Activated CD4-positive, alpha-beta T cell treated with anti-CD3 and anti-CD28 coated beads, Interleukin-2, amount 50 U/mL, for 1 hour (primary cell): ENCODE data around the gene HLA-B.
"Not testable (repeated sequence)": the region's sequence is repeated elsewhere in the genome, so short reads cannot be mapped to it uniquely, and the experiment has no call there.

Experiments used
- DNase-seq: peaks from one replicate; pipeline ENCODE4 v3.0.0-alpha.2; 2020

The HLA-B gene

DNA sequence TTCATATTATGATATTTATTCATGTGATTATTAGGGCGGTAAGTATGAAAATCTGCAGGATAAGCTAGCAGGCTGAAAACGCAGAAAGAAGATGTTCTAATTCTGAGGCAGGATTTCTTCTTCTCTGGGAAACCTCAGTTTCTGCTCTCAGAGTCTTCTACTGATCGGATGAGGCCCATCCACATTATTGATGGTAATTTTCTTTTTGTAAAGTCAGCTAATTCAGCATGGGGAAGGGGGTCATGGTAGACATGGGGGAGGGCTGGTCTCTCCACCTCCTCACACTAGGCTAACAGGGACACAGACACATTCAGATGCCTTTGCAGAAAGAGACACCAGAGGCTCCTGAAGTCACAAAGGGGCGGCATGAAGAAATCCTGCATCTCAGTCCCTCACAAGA lies 24.7 kb upstream of the HLA-B start:
- DNase-seq = no peak

GRCh38 chr6:31379850-31380249 lies 22.9 kb upstream of the HLA-B start:
- DNase-seq = no peak

DNA sequence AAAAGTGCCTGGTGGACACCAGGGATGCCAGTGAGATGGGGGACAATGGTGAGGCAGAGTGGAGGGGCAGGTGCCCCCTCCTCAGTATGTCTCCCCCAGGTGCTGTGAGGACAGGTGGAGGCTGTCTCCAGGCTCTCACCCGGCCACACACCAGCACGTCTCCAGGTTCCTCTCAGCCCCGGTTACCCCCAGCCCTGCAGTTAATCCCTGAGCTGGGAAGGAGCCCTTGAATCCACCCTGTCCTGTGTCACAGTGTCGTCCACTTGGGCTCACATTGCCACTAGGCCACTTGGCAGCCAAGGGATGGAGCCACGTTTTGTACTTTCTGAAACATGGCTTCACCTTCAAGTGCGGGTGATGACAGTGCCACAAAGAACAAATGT lies 21.7 kb upstream of the HLA-B start:
- no peak for DNase-seq

GRCh38 chr6:31378062-31378720 lies 21.2 kb upstream of the HLA-B start:
- no peak for DNase-seq

GRCh38 chr6:31377029-31377428 lies 20.1 kb upstream of the HLA-B start:
- DNase-seq = no peak

GRCh38 chr6:31375699-31376098 lies 18.7 kb upstream of the HLA-B start:
- no peak for DNase-seq

GRCh38 chr6:31374118-31374517 lies 17.1 kb upstream of the HLA-B start:
- DNase-seq = not testable (repeated sequence)

DNA sequence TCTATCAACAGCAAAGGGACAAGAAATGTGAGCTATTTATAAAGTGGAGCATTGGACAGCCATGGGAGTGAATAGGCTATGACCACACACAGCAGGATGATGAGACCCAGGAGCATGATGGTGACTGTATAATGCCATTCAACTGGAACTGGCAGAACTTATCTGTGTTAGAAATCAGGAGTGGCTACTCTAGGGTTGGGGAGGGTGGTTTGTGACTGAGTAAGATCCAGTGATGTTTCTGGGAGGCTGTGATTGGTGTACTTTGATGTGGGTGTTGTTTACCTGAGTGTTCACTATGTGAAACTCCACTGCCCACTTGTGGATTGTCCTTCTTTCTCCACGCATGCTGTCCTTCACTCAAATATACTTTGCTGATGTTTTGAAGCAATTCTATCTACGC lies 11.5 kb upstream of the HLA-B start:
- DNase-seq = no peak

- DNase-seq = peak; percentile 92
Measured at GRCh38 chr6:31366693-31367470, 9.9 kb upstream of the HLA-B start.

- no peak for DNase-seq
Measured at GRCh38 chr6:31365864-31366263, 8.9 kb upstream of the HLA-B start.

DNA sequence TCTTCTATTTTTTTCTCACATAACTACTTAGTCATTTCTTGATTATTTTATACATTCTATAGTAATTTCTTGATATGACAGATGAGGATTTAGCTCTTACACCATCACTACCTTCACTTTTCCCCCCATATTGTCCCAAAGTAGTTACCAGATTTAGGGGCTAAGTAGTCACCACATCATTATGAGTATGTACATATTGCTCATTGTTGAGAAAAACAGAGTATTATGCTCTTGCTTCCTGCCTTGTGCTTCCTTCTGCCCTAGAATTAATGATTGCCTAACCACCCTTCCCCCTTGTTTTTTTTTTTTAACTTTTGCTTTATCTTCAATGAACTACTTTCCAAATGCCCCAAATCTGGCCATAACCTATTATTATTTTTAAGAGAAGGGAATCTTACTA lies 6.8 kb upstream of the HLA-B start:
- no peak for DNase-seq

DNA sequence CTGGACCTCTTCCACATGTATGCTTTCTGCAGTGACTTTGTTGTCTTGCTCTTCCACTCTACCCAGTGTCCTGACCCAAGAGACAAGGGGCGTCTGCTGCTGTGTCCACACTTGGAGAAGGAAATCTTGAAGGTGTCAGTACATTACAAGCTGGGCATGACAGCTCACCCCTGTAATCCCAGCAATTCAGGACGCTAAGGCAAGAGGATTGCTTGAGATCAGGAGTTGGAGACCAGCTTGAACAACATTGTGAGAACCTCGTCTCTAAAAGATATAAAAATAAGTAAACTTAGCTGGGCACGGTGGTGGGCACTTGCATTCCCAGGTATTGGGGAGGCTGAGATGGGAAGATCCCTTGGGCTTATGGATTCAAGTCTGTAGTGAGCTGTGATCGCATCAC lies 5.8 kb upstream of the HLA-B start:
- no peak for DNase-seq

DNA sequence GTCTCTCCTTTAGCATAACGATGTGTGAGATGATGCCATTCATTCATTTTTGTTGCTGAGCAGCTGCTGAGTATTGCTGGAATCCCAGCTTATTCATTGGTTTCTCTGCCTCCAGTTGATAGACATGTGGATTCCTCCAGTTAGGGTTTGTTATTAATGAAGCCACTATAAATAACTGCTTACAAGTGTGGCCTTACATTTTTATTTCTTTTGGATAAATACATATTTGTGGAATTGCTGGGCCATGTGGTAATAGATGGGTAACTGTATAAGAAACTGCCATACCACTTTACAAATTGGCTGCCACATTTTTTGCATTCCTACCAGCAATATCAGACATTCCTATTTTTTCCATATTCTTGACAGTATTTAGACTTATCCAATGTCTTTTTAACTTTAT lies 2.6 kb upstream of the HLA-B start:
- DNase-seq = no peak

DNA sequence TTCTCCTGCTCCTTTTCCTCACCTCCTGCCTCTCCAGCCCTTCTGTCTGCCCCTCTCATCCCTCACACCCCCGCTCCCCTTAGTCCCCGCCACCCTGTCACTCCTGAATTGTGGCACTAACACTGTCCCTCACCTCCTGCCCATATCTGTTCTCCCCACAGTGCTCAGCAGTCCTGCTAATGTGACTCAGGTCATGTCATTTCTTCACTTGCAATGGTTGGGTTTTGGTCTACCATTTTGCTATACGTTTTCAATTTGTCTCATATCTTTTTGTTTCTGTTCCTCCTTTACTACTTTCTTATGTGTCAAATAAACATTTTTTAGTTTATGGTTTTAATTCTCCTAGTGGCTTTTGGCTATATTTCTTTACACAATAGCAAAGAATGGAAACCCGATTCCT lies 1.3 kb upstream of the HLA-B start:
- DNase-seq = no peak

DNA sequence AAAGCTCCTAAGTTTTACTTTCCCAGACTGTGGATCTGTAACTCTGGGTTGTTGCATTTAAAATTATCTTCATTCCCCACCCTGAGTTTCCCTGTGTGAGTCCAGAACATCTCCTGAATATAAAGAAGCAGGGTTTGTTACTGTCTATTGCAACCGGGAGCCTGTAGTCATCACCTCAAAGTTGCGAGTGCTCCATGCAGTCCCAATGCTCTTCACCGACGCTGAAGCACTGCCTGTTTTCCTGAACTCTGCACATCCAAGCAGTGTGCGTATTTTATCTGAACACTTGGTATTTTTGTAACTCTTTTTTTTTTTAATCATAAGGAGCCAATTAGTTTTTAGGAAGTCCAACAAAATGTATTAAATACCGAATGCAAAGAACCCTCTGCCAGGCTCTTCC lies 907 bp upstream of the HLA-B start:
- DNase-seq = no peak

DNA sequence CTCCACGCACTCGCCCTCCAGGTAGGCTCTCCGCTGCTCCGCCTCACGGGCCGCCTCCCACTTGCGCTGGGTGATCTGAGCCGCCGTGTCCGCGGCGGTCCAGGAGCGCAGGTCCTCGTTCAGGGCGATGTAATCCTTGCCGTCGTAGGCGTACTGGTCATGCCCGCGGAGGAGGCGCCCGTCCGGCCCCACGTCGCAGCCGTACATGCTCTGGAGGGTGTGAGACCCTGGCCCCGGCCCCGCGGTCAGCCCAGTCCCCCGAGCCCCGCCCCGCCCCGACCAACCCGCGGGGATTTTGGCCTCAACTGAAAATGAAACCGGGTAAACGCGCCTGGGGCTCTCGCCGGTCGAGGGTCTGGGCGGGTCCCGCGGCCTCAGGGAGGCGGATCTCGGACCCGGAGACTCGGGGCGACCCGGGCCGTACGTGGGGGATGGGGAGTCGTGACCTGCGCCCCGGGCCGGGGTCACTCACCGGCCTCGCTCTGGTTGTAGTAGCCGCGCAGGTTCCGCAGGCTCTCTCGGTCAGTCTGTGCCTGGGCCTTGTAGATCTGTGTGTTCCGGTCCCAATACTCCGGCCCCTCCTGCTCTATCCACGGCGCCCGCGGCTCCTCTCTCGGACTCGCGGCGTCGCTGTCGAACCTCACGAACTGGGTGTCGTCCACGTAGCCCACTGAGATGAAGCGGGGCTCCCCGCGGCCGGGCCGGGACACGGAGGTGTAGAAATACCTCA lies 598 bp downstream of the HLA-B start:
- DNase-seq = peak; percentile 36

GRCh38 chr6:31355583-31355948 lies 1.4 kb downstream of the HLA-B start:
- no peak for DNase-seq

DNA sequence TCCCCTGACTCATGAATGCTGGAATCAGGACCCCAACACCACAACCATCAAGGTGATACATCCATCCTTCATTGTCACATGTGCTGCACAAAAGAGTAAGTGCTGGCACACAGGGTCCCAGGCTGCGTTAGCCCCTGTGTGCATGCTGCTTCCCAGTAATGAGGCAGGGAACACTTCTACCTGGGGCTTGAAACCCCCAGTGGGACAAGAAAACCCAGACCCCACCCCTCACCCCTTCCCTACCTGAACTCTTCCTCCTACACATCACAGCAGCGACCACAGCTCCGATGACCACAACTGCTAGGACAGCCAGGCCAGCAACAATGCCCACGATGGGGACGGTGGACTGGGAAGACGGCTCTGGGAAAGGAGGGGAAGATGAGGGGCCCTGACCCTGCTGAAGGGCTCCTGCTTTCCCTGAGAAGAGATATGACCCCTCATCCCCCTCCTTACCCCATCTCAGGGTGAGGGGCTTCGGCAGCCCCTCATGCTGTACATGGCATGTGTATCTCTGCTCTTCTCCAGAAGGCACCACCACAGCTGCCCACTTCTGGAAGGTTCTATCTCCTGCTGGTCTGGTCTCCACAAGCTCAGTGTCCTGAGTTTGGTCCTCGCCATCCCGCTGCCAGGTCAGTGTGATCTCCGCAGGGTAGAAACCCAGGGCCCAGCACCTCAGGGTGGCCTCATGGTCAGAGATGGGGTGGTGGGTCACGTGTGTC lies 2.0 kb downstream of the HLA-B start:
- peak; percentile 12 for DNase-seq

- peak; percentile 22 for DNase-seq
Measured at GRCh38 chr6:31354158-31354863, 2.7 kb downstream of the HLA-B start.

GRCh38 chr6:31353384-31353945 lies 3.5 kb downstream of the HLA-B start:
- DNase-seq = peak; percentile 23

DNA sequence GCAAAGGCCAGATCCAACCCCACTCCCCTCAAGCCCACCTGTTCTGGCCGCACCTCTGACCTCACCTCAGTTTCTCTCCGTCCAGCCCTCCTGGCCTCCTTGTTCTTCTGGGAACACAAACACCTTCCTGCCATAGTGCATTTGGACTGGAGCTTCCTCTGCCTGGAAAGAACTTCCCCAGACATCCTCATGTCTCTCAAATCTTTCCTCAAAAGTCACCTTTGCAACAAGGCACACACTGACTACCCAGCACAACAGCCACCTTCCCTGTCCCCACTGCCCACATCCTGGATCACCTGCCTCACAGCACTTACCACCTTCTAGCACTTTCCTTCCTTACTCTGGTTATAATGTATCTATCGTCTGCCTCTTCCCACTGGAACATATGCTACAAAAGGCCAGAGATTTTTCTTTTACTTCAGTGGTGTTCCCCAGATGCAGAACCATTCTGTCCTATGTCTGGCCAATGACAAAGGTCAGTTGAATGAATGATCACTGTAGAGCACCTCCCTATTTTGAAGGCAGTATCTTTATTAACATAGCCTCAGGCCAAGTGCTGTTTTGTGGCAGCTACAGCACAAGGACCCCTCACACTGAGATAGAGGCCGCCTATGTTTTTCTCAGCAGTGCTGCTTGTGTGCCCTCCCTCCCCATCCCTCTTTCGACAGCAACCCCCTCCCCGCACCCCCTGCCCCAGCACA lies 4.1 kb downstream of the HLA-B start:
- peak; percentile 36 for DNase-seq

GRCh38 chr6:31352310-31352682 lies 4.7 kb downstream of the HLA-B start:
- DNase-seq = no peak
